ENCODE data around the gene GATA2.

The GATA2 gene

GRCh38 chr3:128433837-128434165 is 59.2 kb downstream of the GATA2 start:
- DNase-seq (ENCODE audit: low read depth in 2 of 2): no peak

- DNase-seq (ENCODE audit: low read depth in 2 of 2): no peak
These were observed 59.8 kb downstream of the GATA2 start for GRCh38 chr3:128432971-128433836.

GRCh38 chr3:128432301-128432970 is 60.6 kb downstream of the GATA2 start:
- no peak for DNase-seq (ENCODE audit: low read depth in 2 of 2)

- no peak for DNase-seq (ENCODE audit: low read depth in 2 of 2)
These were observed 61.1 kb downstream of the GATA2 start for GRCh38 chr3:128431803-128432300.

GRCh38 chr3:128430731-128431130 is 62.3 kb downstream of the GATA2 start:
- DNase-seq (ENCODE audit: low read depth in 2 of 2): no peak

GRCh38 chr3:128430301-128430700 is 62.7 kb downstream of the GATA2 start:
- no peak for DNase-seq (ENCODE audit: low read depth in 2 of 2)

GRCh38 chr3:128429751-128430150 is 63.2 kb downstream of the GATA2 start:
- no peak for DNase-seq (ENCODE audit: low read depth in 2 of 2)
